ENCODE measurements around the gene STARD7. TPM values are rescaled to one million over a fixed set of nuclear protein-coding genes. Genes with fewer than 3 reads are reported as not detected.

The STARD7 gene
- total RNA-seq, 2 donors from 2014 or later, result 145 to 159 TPM

DNA sequence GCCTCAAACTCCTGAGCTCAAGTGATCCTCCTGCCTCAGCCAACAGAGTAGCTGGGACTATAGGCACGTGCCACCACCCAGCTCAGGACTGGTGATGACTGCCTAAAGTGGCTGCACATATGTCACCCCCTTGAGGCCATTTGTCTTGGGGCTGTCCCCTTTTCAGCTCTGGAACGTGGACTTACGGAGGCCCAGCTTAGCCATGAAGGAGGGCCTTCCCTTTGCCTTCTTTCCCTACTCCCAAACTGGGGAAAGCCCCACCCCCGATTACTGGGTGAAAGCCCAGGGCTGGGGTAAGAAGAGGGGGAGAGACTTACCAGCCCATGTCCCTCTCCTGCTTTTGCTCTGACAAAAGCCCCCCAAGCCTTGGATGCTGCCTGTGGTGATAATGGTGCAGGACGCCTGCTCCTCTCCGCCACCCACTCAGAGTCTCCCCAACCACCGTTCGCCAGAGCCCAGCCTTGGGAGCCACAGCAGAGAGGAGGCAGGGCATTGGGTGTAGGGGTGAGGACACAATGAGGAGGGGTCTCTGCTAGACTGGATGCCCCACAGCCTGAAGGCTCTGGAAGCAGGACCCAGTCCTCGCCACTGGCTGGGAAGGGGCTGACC is 60.9 kb downstream of the STARD7 start:
- Mint-ChIP-seq H3K9me3 (no peaks in the 10 kb centered on the region), H3K4me3 (no peak overlapping the region), H3K27ac (no peak overlapping the region), H3K27me3 (ENCODE audit: insufficient read depth) (peaks cover 26% of the 10 kb centered on the region), H3K4me1 (peaks cover 16% of the 10 kb centered on the region), H3K36me3 (ENCODE audit: low read depth) (no peaks in the 10 kb centered on the region)
- no peak overlapping the region for H3K27ac ChIP-seq (ENCODE audit: low read depth, low read length)
- H3K4me3 ChIP-seq (ENCODE audit: low read length), result no peak overlapping the region
- H3K36me3 ChIP-seq (ENCODE audit: control insufficient read depth, insufficient read depth, low read length), result no peaks in the 10 kb centered on the region
- peaks cover 30% of the 10 kb centered on the region for H3K27me3 ChIP-seq (ENCODE audit: control insufficient read depth, insufficient read depth, low read length, poor library complexity, severe bottlenecking)
- 89 to 91% methylated on average over 3 to 9 of the region's 9 CpGs for WGBS, 2 experiments (ENCODE audit: insufficient coverage in 1 of 2, insufficient read length in 1 of 2)
- TF ChIP-seq, protein P1, sequence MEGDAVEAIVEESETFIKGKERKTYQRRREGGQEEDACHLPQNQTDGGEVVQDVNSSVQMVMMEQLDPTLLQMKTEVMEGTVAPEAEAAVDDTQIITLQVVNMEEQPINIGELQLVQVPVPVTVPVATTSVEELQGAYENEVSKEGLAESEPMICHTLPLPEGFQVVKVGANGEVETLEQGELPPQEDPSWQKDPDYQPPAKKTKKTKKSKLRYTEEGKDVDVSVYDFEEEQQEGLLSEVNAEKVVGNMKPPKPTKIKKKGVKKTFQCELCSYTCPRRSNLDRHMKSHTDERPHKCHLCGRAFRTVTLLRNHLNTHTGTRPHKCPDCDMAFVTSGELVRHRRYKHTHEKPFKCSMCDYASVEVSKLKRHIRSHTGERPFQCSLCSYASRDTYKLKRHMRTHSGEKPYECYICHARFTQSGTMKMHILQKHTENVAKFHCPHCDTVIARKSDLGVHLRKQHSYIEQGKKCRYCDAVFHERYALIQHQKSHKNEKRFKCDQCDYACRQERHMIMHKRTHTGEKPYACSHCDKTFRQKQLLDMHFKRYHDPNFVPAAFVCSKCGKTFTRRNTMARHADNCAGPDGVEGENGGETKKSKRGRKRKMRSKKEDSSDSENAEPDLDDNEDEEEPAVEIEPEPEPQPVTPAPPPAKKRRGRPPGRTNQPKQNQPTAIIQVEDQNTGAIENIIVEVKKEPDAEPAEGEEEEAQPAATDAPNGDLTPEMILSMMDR (conservative IDR thresholded peaks at IDR 0.05), result peak; percentile 16
- no peak overlapping the region for H3K9ac ChIP-seq (ENCODE audit: extremely low read depth, low read length, poor library complexity, severe bottlenecking)
- H3K9me3 ChIP-seq (ENCODE audit: control insufficient read depth, low read length), result no peaks in the 10 kb centered on the region
- no peaks in the 10 kb centered on the region for H3K4me1 ChIP-seq (ENCODE audit: control insufficient read depth, insufficient read depth, low read length)
- peak; percentile 63 for DNase-seq

DNA sequence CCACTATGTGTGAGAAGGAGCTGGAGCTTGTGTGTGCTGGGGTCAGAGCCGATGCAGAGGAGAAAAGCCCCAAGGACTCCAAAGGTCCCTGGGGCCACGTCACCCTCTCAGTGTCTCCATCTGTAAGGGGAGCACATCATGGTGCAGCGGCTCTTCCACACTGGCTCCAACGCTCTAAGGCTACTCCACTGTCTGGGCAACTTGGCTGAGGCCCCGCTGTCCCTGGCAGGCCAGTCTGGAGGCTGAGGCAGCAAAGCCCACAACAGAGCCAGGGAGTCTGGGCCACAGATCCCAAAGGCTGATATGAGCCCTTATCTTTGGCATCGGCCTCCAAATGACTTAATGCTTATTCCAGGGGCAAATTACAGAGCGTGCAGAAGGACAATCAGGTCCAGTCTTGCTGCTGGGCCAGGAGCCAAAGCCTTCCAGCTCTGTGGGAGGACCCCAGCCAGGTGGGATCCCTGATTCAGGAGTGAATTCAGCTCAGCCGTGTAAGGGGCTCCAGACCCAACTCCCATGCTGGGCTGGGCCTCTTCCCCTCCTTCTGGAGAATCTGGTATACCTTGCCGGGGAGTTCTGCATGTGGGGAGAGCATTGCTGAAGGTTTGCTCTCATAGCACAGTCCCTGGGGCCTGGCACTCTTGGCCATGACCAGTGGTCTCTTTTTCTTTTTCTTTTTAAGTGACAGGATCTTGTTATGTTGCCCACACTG is 61.6 kb downstream of the STARD7 start:
- Mint-ChIP-seq H3K27ac (no peak overlapping the region), H3K9me3 (no peaks in the 10 kb centered on the region), H3K4me1 (peaks cover 11% of the 10 kb centered on the region), H3K36me3 (ENCODE audit: low read depth) (no peaks in the 10 kb centered on the region), H3K27me3 (ENCODE audit: insufficient read depth) (peaks cover 27% of the 10 kb centered on the region), H3K4me3 (no peak overlapping the region)
- no peaks in the 10 kb centered on the region for H3K9me3 ChIP-seq (ENCODE audit: control insufficient read depth, low read length)
- peaks cover 30% of the 10 kb centered on the region for H3K27me3 ChIP-seq (ENCODE audit: control insufficient read depth, insufficient read depth, low read length, poor library complexity, severe bottlenecking)
- no peaks in the 10 kb centered on the region for H3K4me1 ChIP-seq (ENCODE audit: control insufficient read depth, insufficient read depth, low read length)
- no peaks in the 10 kb centered on the region for H3K36me3 ChIP-seq (ENCODE audit: control insufficient read depth, insufficient read depth, low read length)
- peak; percentile 53 for DNase-seq
- H3K27ac ChIP-seq (ENCODE audit: low read depth, low read length), result no peak overlapping the region
- no peak overlapping the region for H3K4me3 ChIP-seq (ENCODE audit: low read length)
- no peak overlapping the region for H3K9ac ChIP-seq (ENCODE audit: extremely low read depth, low read length, poor library complexity, severe bottlenecking)
- 93 to 95% methylated on average over 6 to 9 of the region's 9 CpGs for WGBS, 2 experiments (ENCODE audit: insufficient coverage in 1 of 2, insufficient read length in 1 of 2)
- TF ChIP-seq, protein P1 (conservative IDR thresholded peaks at IDR 0.05), result no peak

DNA sequence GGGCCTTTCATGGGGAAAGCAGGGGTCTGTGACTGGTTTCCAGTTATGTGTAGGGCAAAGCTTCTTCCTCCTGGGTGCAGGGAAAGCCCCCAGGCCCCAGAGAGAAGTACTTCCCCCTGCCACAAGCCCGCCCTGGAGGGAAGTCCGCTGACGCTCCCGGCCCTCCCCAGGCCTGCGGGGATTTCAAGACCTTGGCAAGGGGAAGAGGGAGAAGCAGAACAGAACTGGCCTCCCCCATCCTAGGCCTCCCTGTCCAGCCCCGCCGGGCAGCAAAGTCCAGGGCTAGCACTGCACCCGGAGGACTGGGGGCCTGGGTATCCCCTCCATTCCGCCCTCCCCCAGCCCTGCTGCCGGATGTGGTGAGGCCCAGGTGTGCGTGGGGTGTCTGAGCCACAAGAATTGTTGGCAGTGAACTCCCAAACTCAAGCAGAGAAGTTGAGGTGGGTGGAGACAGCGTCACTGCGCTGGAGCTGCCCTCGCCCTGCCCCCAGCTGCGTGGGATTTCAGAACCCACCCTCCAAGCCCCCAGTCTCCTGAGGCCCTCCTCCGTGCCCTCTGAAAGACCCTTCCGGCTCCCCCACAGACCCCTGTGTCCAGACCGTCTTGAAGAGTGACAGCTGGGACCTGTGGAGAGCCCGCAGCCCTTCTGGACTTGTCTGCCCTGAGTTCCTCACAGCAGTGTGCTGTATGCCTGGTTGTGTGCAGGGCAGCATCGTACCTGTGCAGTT is 62.3 kb downstream of the STARD7 start:
- Histone ChIP-seq H3K9me3 (ENCODE audit: control insufficient read depth, low read length) (no peaks in the 10 kb centered on the region), H3K27ac (ENCODE audit: low read depth, low read length) (no peak overlapping the region), H3K4me1 (ENCODE audit: control insufficient read depth, insufficient read depth, low read length) (no peaks in the 10 kb centered on the region), H3K36me3 (ENCODE audit: control insufficient read depth, insufficient read depth, low read length) (no peaks in the 10 kb centered on the region), H3K27me3 (ENCODE audit: control insufficient read depth, insufficient read depth, low read length, poor library complexity, severe bottlenecking) (peaks cover 30% of the 10 kb centered on the region), H3K9ac (ENCODE audit: extremely low read depth, low read length, poor library complexity, severe bottlenecking) (no peak overlapping the region), H3K4me3 (ENCODE audit: low read length) (no peak overlapping the region)
- WGBS, 2 experiments (ENCODE audit: insufficient coverage in 1 of 2, insufficient read length in 1 of 2), result 87 to 91% methylated on average over 9 to 20 of the region's 20 CpGs
- peak; percentile 44 for DNase-seq
- peaks cover 10% of the 10 kb centered on the region for H3K4me1 Mint-ChIP-seq
- H3K27ac Mint-ChIP-seq, result no peak overlapping the region
- TF ChIP-seq, protein P1 (conservative IDR thresholded peaks at IDR 0.05), result no peak
- peaks cover 27% of the 10 kb centered on the region for H3K27me3 Mint-ChIP-seq (ENCODE audit: insufficient read depth)
- H3K36me3 Mint-ChIP-seq (ENCODE audit: low read depth), result no peaks in the 10 kb centered on the region
- no peaks in the 10 kb centered on the region for H3K9me3 Mint-ChIP-seq
- H3K4me3 Mint-ChIP-seq, result no peak overlapping the region

Measured in endodermal cell (in vitro differentiated cells).